Keratinocyte (primary cell): Measurements from ENCODE around the gene SIAH2. TPM values are rescaled to one million over a fixed set of nuclear protein-coding genes. Genes with fewer than 3 reads are reported as not detected.

Source experiments
- DNase-seq: peaks from one replicate; pipeline ENCODE4 v3.0.0-alpha.2; 2011; ENCODE audit warnings: low read depth, missing footprints, low spot score
- FAIRE-seq: peaks from 2 replicates; lab custom pipeline; 2011; peaks lifted over from hg19 to GRCh38; lab: Jason Lieb, UNC
- H2AFZ ChIP-seq: 2 replicates; pipeline ENCODE4 v1.6.0; 2012; ENCODE audit warnings: low read length, control low read depth, inconsistent platforms; ENCODE audit not compliant: control insufficient read depth
- H3K27ac ChIP-seq: 2 replicates; pipeline ENCODE4 v1.5.1; 2011; ENCODE audit warnings: low read length; ENCODE audit not compliant: control insufficient read depth, insufficient read depth
- H3K27me3 ChIP-seq: 3 replicates; pipeline ENCODE4 v1.6.0; 2011; ENCODE audit warnings: low read length; ENCODE audit not compliant: control insufficient read depth, insufficient read depth; ENCODE audit errors: extremely low read depth
- H3K36me3 ChIP-seq, 2 experiments: 2 replicates in 1 of 2; 3 replicates in 1 of 2; pipeline ENCODE4 v1.5.1; 2011; ENCODE audit warnings: low read length in 2 of 2, mild to moderate bottlenecking in 1 of 2; ENCODE audit not compliant: control insufficient read depth in 2 of 2, insufficient read depth in 2 of 2; ENCODE audit errors: extremely low read depth in 1 of 2
- H3K4me1 ChIP-seq: 3 replicates; pipeline ENCODE4 v1.5.1; 2011; ENCODE audit warnings: low read length; ENCODE audit not compliant: control insufficient read depth, insufficient read depth; ENCODE audit errors: extremely low read depth
- H3K4me2 ChIP-seq: 3 replicates; pipeline ENCODE4 v1.6.0; 2011; ENCODE audit warnings: low read depth, low read length; ENCODE audit not compliant: control insufficient read depth, insufficient read depth; ENCODE audit errors: extremely low read depth
- H3K4me3 ChIP-seq, 3 experiments: fragments of 200-600 bp in 1 of 3; sonication (generic) in 1 of 3; 2 replicates in 2 of 3; 3 replicates in 1 of 3; pipeline ENCODE4 v1.5.1; 2011 to 2016; ENCODE audit warnings: low read length in 3 of 3, mild to moderate bottlenecking in 3 of 3, control low read depth in 2 of 3, inconsistent platforms in 1 of 3, low read depth in 1 of 3, mixed read lengths in 1 of 3, mixed run types in 1 of 3, moderate library complexity in 1 of 3; ENCODE audit not compliant: control insufficient read depth in 2 of 3, insufficient read depth in 2 of 3; ENCODE audit errors: extremely low read depth in 1 of 3
- H3K79me2 ChIP-seq: 2 replicates; pipeline ENCODE4 v1.6.0; 2012; ENCODE audit warnings: low read length; ENCODE audit not compliant: control insufficient read depth, insufficient read depth
- H3K9ac ChIP-seq: 3 replicates; pipeline ENCODE4 v1.6.0; 2011; ENCODE audit warnings: low read length; ENCODE audit not compliant: control insufficient read depth, insufficient read depth; ENCODE audit errors: extremely low read depth
- H3K9me1 ChIP-seq: 3 replicates; pipeline ENCODE4 v1.6.0; 2011; ENCODE audit warnings: low read length; ENCODE audit not compliant: control insufficient read depth, insufficient read depth; ENCODE audit errors: extremely low read depth
- H3K9me3 ChIP-seq: 2 replicates; pipeline ENCODE4 v1.5.1; 2012; ENCODE audit warnings: low read depth, low read length; ENCODE audit not compliant: control insufficient read depth
- H4K20me1 ChIP-seq: 3 replicates; pipeline ENCODE4 v1.6.0; 2011; ENCODE audit warnings: low read length; ENCODE audit not compliant: control insufficient read depth, insufficient read depth; ENCODE audit errors: extremely low read depth
- CTCF ChIP-seq, 3 experiments: IDR thresholded peaks in 1 of 3; conservative IDR thresholded peaks in 1 of 3; optimal IDR thresholded peaks in 1 of 3; 2 replicates in 2 of 3; 3 replicates in 1 of 3; pipeline versions ENCODE3 to v1.5.1; 2011; ENCODE audit warnings: low read length in 3 of 3, mild to moderate bottlenecking in 3 of 3, moderate library complexity in 2 of 3, control low read depth in 1 of 3, inconsistent platforms in 1 of 3; ENCODE audit not compliant: insufficient read depth in 2 of 3; ENCODE audit errors: extremely low read depth in 1 of 3
- EZH2 ChIP-seq: IDR thresholded peaks from one replicate; pipeline ENCODE4 v1.6.1; 2012; ENCODE audit warnings: inconsistent platforms, mild to moderate bottlenecking, low read length, moderate library complexity
- dilution Hi-C: fragments of 300-500 bp; cut with MboI; formaldehyde crosslinking; loops from one replicate; pipeline ENCODE4 v1.7.0; 2020; ENCODE audit warnings: low sequenced_read_pairs; ENCODE audit not compliant: extremely low pct_ligation_motif_present
- polyA plus RNA-seq, 5 experiments: library from polyadenylated mRNA; depleted of rRNA in 3 of 5; stranded (reverse) in 3 of 5; stranded (forward) in 1 of 5; unstranded in 1 of 5; fragments of >200 nt; gene quantifications; 1 replicate in 1 of 5; 2 replicates in 3 of 5; 3 replicates in 1 of 5; pipeline versions ENCODE4 v1.2.1 to v1.2.3, GENCODE V29; 2011 to 2012; ENCODE audit warnings: missing spikeins in 2 of 5, low read depth in 1 of 5, low replicate concordance in 1 of 5

SIAH2 gene
- polyA plus RNA-seq, 1 donor (not counting 4 experiments of a cell fraction or from before 2014, with no cell fraction given), result 44.8 TPM

GRCh38 chr3:150770681-150771080 is 7.7 kb upstream of the SIAH2 start:
- no peak for DNase-seq
- H3K79me2 ChIP-seq, result no peaks in the 10 kb centered on the region
- TF ChIP-seq EZH2 (no peak), CTCF (optimal IDR thresholded peaks at IDR 0.05 in 1 of 3, IDR thresholded peaks at IDR 0.05 in 1 of 3, conservative IDR thresholded peaks at IDR 0.05 in 1 of 3; ENCODE audit: extremely low read depth in 1 of 3, insufficient read depth in 2 of 3, low read length in 3 of 3) (no peak)
- H3K4me3 ChIP-seq, result no peak overlapping the region
- H3K36me3 ChIP-seq, result no peaks in the 10 kb centered on the region
- no peaks in the 10 kb centered on the region for H3K27me3 ChIP-seq
- no peaks in the 10 kb centered on the region for H4K20me1 ChIP-seq
- H3K9me3 ChIP-seq, result no peaks in the 10 kb centered on the region
- no peak overlapping the region for H3K4me2 ChIP-seq
- no peak overlapping the region for H2AFZ ChIP-seq
- H3K9ac ChIP-seq, result no peak overlapping the region
- H3K9me1 ChIP-seq, result no peaks in the 10 kb centered on the region
- peaks cover 13% of the 10 kb centered on the region for H3K4me1 ChIP-seq
- no peak overlapping the region for H3K27ac ChIP-seq
- FAIRE-seq, result no peak
- dilution Hi-C loops, result no loop called here

- dilution Hi-C loops, result no loop called here
- Histone ChIP-seq H3K9ac (no peak overlapping the region), H4K20me1 (peaks cover under 1% of the 10 kb centered on the region), H3K4me2 (no peak overlapping the region), H3K9me1 (no peaks in the 10 kb centered on the region), H3K27ac (no peak overlapping the region), H2AFZ (no peak overlapping the region), H3K4me1 (peaks cover 18% of the 10 kb centered on the region), H3K36me3 (no peaks in the 10 kb centered on the region), H3K4me3 (no peak overlapping the region), H3K27me3 (no peaks in the 10 kb centered on the region), H3K9me3 (no peaks in the 10 kb centered on the region), H3K79me2 (peaks cover 8% of the 10 kb centered on the region)
- no peak for TF ChIP-seq EZH2
- TF ChIP-seq CTCF (optimal IDR thresholded peaks at IDR 0.05 in 1 of 3, IDR thresholded peaks at IDR 0.05 in 1 of 3, conservative IDR thresholded peaks at IDR 0.05 in 1 of 3; ENCODE audit: extremely low read depth in 1 of 3, insufficient read depth in 2 of 3, low read length in 3 of 3), result no peak
- no peak for DNase-seq
- FAIRE-seq, result no peak
Measured at GRCh38 chr3:150766742-150767141, 3.8 kb upstream of the SIAH2 start.
